Stimulated activated CD4-positive, alpha-beta T cell treated with anti-CD3 and anti-CD28 coated beads, TNF-alpha, amount 100 ng/mL, for 48 hours (primary cell): Measurements from ENCODE around the gene STRIT1.

ENCODE experiments used
- DNase-seq, 3 donors: peaks; one replicate each; pipeline ENCODE4 v3.0.0-alpha.2; 2020; ENCODE audit warnings: low read depth in 3 of 3

STRIT1 gene

GRCh38 chr3:155293516-155293915, at the start of gene STRIT1:
Gene STRIT1 (minus strand): TSS chr3:155293683.
- DNase-seq = no peak

DNA sequence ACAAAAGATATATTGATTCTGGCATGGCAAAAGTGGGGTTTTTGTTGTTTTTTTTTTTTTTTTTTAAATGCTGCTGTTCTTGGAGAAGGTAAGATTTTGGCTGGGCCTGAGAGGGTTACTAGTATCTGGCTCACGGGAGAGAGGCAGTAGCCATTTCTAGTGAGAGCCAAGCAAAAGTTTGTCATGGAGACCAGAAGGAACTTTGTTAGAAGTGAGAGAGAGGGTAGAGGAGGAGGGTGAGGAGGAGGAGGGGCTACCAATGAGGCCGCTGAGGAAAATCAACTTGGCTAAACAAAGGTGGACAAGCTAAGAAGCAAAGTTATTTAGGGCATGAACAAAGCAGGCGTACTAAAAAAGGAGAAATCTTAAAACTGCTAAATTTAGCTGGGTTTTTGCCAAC, 48.9 kb upstream of the STRIT1 start:
- no peak for DNase-seq

- no peak for DNase-seq
Observed at GRCh38 chr3:155339052-155339451, 45.6 kb upstream of the STRIT1 start.

- no peak for DNase-seq
Observed at GRCh38 chr3:155335724-155336354, 42.4 kb upstream of the STRIT1 start.

DNA sequence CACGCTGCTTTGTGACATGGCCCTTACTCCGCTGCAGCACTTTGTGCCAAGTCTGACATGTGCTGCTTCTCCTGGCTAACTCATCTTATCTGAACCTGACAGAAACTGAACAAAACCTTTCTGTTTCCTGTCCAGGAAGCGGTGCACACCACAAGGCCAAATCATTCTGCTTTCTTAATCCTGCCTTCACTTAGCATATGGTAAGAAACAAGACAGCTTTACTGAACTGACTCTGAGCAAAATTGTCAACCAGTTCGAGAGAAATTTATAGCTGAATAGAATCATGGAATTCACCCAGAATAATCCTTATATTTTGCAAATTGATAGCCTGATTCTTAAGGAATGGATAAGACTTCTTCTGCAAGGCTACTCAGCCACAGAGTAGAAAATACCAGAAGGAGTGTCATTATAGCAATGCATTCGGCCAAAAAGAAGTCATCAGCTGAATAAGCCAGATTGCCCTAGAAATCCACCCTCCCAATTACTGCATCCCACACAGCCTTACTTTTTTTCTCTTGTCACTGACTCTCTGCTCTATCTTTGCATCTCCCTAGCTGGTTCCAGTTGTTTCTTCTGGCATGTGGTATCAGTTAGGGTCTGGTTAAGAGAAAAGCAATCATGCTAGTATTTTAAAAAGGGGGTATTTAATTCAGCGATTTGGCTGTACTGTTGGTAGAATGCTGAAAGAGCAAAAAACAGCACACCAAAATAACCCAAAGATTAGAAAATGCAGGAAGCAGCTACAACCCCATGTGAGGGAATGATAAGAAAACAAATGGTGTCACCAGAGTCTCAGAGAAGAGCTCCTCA, 41.6 kb upstream of the STRIT1 start:
- DNase-seq = no peak

GRCh38 chr3:155334215-155334913, 40.9 kb upstream of the STRIT1 start:
- DNase-seq = no peak

- no peak for DNase-seq
Observed at GRCh38 chr3:155332716-155333115, 39.2 kb upstream of the STRIT1 start.

DNA sequence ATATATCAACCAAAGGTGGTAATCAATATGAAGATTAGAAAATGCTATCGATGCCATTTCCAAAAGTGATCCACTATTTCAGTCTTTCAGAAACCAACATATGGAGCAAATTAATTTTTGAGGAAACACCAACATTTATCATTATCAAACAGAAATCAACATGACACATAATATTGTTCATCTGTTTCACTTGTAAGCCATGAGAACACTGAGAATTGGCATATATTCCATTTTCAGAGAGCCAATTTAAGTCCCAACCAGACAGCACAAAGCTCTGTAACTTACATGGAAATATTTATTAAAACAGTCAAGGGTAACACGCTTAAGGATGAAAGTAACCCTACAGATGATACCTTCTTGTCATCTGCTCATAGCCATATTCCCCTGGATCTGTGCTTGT, 37.6 kb upstream of the STRIT1 start:
- no peak for DNase-seq

- DNase-seq = no peak
Observed at GRCh38 chr3:155330370-155330769, 36.9 kb upstream of the STRIT1 start.

DNA sequence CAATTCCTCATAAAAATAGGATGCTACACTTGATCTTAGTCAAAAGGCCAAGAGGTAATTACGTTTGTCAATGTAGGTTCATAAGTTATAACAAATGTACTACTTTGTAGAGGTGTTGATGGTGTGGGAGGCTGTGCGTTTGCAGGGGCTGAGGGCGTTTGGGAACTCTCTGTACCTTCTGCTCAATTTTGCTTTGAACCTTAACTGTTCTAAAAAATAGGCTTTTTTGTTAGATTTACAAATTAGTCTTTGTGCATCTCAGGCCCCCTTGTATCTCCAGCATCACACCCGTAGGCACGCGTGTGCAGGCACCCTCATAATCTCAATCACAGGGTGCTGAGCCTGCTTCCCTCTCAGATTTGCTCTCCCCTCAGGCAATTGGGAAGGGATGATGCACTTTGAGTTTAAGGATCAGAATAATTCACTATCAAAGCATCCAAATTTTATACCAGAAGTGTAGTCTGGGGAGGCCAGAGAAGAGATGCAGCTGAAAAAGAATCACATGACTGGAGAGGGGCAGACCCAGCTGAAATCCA, 36.1 kb upstream of the STRIT1 start:
- DNase-seq = no peak

DNA sequence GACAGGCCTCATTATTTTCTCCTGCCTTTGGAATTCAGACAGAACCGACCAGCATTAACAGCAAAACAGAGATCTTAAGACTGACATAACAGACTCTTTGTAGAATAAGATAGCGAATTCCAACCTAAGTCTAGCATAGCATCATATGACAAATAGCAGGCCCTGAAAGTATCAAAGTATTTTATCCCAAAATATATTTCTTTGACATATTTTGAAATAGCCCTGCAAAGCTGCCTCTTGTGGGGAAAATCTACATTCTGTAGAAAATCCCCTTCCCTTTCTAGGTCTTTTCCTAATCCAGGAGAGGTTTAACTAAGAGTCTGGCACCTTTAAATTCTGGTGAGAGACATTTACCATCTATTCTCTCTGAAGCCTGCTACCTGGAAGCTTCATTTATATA, 34.4 kb upstream of the STRIT1 start:
- no peak for DNase-seq

GRCh38 chr3:155327430-155327829, 33.9 kb upstream of the STRIT1 start:
- DNase-seq = no peak

- no peak for DNase-seq
Observed at GRCh38 chr3:155326901-155327300, 33.4 kb upstream of the STRIT1 start.

DNA sequence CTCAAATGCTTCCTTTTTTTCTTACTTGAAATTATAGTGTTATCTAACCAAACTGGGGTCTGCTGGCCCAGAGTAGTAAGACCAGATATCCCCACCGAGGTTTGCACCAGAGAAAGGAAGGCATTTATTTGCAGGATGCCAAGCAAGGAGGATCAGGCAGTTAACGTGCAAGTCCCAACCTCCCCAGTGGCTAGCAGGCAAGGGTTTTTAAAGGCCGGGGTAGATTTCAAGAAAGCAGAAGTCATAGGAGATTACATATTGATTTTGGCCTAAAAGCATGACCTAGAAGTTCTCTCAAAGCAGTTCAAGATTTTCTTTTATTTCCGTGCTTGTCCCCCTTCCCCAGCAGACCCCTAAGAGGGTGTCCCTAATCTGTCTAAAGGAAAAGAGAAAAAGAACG, 32.8 kb upstream of the STRIT1 start:
- DNase-seq = no peak

- DNase-seq = no peak
Observed at GRCh38 chr3:155325263-155325835, 31.9 kb upstream of the STRIT1 start.

- peak in 1 of 3 donors; percentile 1 for DNase-seq
Observed at GRCh38 chr3:155323063-155323666, 29.7 kb upstream of the STRIT1 start.

- DNase-seq = no peak
Observed at GRCh38 chr3:155321418-155321817, 27.9 kb upstream of the STRIT1 start.

DNA sequence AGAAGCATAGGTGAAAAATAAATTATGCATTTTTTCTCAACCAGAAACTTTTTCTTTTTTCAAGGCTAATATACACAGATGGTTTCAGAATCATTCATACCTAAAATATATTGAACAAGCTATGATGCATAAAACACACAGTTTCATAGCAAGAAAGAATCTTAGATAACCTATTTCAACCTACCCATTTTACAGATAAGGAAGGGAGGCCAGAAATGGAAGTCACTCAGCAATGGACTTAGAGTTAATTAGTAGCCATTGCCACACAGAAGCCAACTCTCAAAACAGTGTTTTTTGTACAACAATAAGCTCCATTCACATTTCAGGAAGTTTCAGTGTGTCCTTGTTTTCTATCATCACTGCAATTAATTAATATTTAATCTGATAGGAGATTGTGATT, 27.5 kb upstream of the STRIT1 start:
- DNase-seq = no peak

DNA sequence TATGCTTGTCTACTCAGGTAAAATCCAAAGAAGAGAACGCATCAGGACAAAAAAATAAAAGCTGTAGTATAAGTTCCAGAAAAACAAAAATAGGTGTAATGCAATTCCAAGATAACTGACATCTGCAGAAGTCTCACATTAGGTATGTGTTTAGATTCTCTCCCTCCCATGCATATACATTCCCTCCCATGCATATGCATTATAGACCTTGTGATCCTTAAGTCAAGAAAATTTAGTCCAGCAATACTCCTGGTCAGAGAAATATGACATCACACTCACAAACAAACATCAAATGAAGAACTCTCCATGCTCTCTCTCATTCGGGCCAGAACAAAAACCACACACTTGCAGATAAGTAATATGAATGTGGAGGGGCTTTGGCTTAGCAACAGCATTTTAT, 25.3 kb upstream of the STRIT1 start:
- DNase-seq = no peak

GRCh38 chr3:155317211-155317610, 23.7 kb upstream of the STRIT1 start:
- DNase-seq = no peak

DNA sequence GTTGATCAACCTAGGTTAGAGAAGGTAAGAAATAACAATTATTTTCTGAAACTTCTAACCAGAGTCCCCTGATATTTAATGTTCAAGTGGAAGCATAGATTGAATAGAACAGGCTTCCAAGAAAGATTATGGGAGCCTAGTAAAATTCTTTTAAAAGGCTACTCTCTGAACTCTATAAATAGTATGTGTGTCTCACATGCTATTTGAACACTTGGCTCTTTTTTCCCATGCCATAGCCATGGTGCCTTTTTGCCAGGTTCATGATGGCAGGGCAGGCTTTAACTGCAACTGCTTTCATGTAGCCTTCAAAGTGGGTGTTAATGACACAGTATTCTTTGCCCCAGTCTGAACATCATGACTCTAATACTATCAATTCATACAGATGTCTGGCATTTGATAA, 22.9 kb upstream of the STRIT1 start:
- DNase-seq = no peak

GRCh38 chr3:155313916-155314315, 20.4 kb upstream of the STRIT1 start:
- DNase-seq = no peak
